DMS53 treated with DMSO at 0.1 percent for 48 hours (cell line): ENCODE data around the gene ZNF398.
A peak's percentile ranks its signal among the peaks of the same experiment; 100 is the strongest.

Source experiments
- DNase-seq: peaks from one replicate; lab custom pipeline; 2025; ENCODE audit not compliant: unreplicated experiment; lab: John Stamatoyannopoulos, UW

The ZNF398 gene

GRCh38 chr7:149195180-149196150 lies 48.2 kb downstream of the ZNF398 start, which contains the start of gene ZNF282:
Gene ZNF282 (plus strand): TSS chr7:149195546. CDS start chr7:149195590, 44 bp downstream.
- DNase-seq = peak; percentile 92

- no peak for DNase-seq
These were observed 49.0 kb downstream of the ZNF398 start for GRCh38 chr7:149196151-149196704.

GRCh38 chr7:149196705-149197171 lies 49.5 kb downstream of the ZNF398 start:
- DNase-seq = no peak

- DNase-seq = no peak
These were observed 50.4 kb downstream of the ZNF398 start for GRCh38 chr7:149197675-149198074.

- no peak for DNase-seq
These were observed 51.0 kb downstream of the ZNF398 start for GRCh38 chr7:149198161-149198816.

GRCh38 chr7:149199234-149199995 lies 52.2 kb downstream of the ZNF398 start:
- no peak for DNase-seq

- DNase-seq = no peak
These were observed 55.6 kb downstream of the ZNF398 start for GRCh38 chr7:149202831-149203231.

- no peak for DNase-seq
These were observed 58.6 kb downstream of the ZNF398 start for GRCh38 chr7:149205690-149206381.

- no peak for DNase-seq
These were observed 60.2 kb downstream of the ZNF398 start for GRCh38 chr7:149207324-149208035.

GRCh38 chr7:149209518-149210269 lies 62.4 kb downstream of the ZNF398 start:
- DNase-seq = peak; percentile 29

GRCh38 chr7:149210551-149210950 lies 63.3 kb downstream of the ZNF398 start:
- no peak for DNase-seq

GRCh38 chr7:149214020-149214720 lies 66.9 kb downstream of the ZNF398 start:
- no peak for DNase-seq

- DNase-seq = no peak
These were observed 69.1 kb downstream of the ZNF398 start for GRCh38 chr7:149216402-149216801.

GRCh38 chr7:149217570-149217969 lies 70.3 kb downstream of the ZNF398 start:
- no peak for DNase-seq

- no peak for DNase-seq
These were observed 71.5 kb downstream of the ZNF398 start for GRCh38 chr7:149218469-149219420.

- DNase-seq = no peak
These were observed 73.3 kb downstream of the ZNF398 start for GRCh38 chr7:149220534-149220933.

- DNase-seq = no peak
These were observed 75.9 kb downstream of the ZNF398 start for GRCh38 chr7:149223176-149223575.
